Duodenal mucosa (tissue), 2 donors: ENCODE measurements around the gene CD19.
"Not testable (repeated sequence)": the region's sequence is repeated elsewhere in the genome, so short reads cannot be mapped to it uniquely, and the experiment has no call there.

Source experiments
- H3K27ac ChIP-seq: one replicate; pipeline ENCODE4 v1.7.0; 2013; ENCODE audit warnings: low read depth, low read length
- H3K27me3 ChIP-seq, 2 donors: one replicate each; pipeline ENCODE4 v1.7.0; 2013; ENCODE audit warnings: low read length in 2 of 2, control low read depth in 1 of 2; ENCODE audit not compliant: insufficient read depth in 2 of 2, control insufficient read depth in 1 of 2
- H3K36me3 ChIP-seq, 2 donors: one replicate each; pipeline ENCODE4 v1.7.0; 2013; ENCODE audit warnings: low read length in 2 of 2, control low read depth in 1 of 2; ENCODE audit not compliant: insufficient read depth in 2 of 2, control insufficient read depth in 1 of 2
- H3K4me1 ChIP-seq, 2 donors: one replicate each; pipeline ENCODE4 v1.7.0; 2013; ENCODE audit warnings: low read length in 2 of 2, control low read depth in 1 of 2; ENCODE audit not compliant: insufficient read depth in 2 of 2, control insufficient read depth in 1 of 2
- H3K4me3 ChIP-seq, 2 donors: one replicate each; pipeline ENCODE4 v1.7.0; 2013; ENCODE audit warnings: low read length in 2 of 2, low read depth in 1 of 2
- H3K9ac ChIP-seq, 2 donors: one replicate each; pipeline ENCODE4 v1.7.0; 2013; ENCODE audit warnings: low read length in 2 of 2, low read depth in 1 of 2
- H3K9me3 ChIP-seq, 2 donors: one replicate each; pipeline ENCODE4 v1.7.0; 2013; ENCODE audit warnings: low read length in 2 of 2, control low read depth in 1 of 2; ENCODE audit not compliant: control insufficient read depth in 1 of 2

Gene CD19

DNA sequence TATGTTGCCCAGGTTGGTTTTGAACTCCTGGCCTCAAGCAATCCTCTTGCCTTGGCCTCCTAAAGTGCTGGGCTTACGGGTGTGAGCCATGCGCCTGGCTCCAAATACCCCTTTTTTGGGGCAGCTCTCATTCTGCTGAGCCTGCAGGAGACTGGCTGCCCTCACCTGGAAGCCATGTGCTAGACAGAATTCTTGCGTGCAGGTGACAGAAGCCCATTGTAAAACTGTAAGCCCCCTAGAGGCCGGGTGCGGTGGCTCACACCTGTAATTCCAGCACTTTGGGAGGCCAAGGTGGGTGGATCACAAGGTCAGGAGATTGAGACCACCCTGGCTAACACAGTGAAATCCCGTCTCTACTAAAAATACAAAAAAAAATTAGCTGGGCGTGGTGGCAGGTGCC is 48.6 kb downstream of the CD19 start:
- H3K36me3 ChIP-seq = peaks cover 18 to 50% of the 10 kb centered on the region in 2 donors
- H3K27me3 ChIP-seq, H3K9me3 ChIP-seq, H3K4me3 ChIP-seq, H3K9ac ChIP-seq, H3K27ac ChIP-seq: not testable (repeated sequence)
- peaks cover 5 to 13% of the 10 kb centered on the region in 2 donors for H3K4me1 ChIP-seq

DNA sequence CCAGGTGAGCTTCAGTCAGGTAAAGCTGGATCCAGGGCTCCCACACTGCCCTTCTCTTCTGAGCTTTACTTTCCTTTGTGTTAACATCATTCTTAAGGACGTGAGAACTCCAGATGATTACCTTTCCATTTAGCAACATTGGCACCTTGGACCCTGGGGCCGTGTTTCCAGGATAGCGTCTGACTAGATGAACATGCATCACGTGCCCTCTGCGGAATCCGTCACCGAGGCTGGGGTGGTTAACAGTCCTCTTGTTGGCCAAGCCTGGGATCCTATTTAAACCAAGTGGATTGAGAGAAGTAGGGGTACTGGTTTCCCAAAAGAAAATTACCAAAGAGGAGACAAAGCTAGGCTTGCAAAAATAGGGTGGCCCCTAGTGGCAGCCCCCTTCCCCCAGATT is 49.2 kb downstream of the CD19 start:
- no peak overlapping the region for H3K4me3 ChIP-seq
- H3K27ac ChIP-seq = no peak overlapping the region
- peaks cover 18 to 50% of the 10 kb centered on the region in 2 donors for H3K36me3 ChIP-seq
- no peaks in the 10 kb centered on the region for H3K27me3 ChIP-seq
- H3K9ac ChIP-seq = no peak overlapping the region
- peaks cover 0 to 7% of the 10 kb centered on the region in 2 donors for H3K4me1 ChIP-seq
- no peaks in the 10 kb centered on the region for H3K9me3 ChIP-seq

DNA sequence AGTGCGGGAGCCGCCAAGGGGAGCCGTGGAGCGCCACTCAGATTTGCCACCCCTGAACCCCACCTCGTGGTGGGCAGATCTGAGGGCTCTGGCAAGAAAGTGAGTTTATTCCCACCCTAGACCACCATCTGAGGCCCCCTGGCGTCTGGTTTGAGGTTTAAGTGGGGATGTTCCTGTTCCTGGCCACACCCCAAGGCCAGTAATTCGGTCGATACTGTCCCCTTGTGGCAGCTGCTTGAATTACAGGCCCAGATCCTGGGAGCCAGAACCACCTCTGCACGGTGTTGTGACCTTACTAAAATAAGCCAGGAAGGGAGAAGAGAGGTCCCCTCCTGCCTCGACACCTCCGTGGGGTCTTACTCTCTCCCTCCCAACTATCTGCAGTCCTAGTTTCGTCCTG is 49.7 kb downstream of the CD19 start:
- Histone ChIP-seq H3K4me1 (peaks cover 0 to 5% of the 10 kb centered on the region in 2 donors), H3K36me3 (peaks cover 21 to 52% of the 10 kb centered on the region in 2 donors), H3K9ac (no peak overlapping the region), H3K9me3 (no peaks in the 10 kb centered on the region), H3K4me3 (no peak overlapping the region), H3K27ac (no peak overlapping the region), H3K27me3 (no peaks in the 10 kb centered on the region)

DNA sequence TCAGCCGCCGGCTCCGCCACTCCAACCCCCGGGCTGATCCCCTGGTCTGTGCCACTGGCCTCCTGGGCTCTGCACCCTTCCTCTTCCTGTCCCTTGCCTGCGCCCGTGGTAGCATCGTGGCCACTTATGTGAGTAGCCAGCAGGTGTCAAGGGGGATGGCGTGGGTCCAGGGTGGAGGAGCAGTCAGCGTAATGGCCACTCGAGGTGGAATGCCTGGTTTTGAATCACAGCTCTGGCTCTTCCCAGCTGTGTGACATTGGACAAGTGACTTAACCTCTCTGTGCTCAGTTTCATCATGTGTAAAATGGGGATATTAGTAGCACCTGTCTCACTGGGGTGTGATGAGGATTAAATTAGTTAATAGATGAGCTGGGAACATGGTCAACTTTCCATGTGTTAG is 50.6 kb downstream of the CD19 start:
- H3K27ac ChIP-seq = no peak overlapping the region
- H3K4me3 ChIP-seq = no peak overlapping the region
- no peak overlapping the region for H3K9ac ChIP-seq
- H3K27me3 ChIP-seq = no peaks in the 10 kb centered on the region
- no peaks in the 10 kb centered on the region for H3K9me3 ChIP-seq
- H3K36me3 ChIP-seq = peaks cover 28 to 59% of the 10 kb centered on the region in 2 donors
- H3K4me1 ChIP-seq = peaks cover 0 to 5% of the 10 kb centered on the region in 2 donors

DNA sequence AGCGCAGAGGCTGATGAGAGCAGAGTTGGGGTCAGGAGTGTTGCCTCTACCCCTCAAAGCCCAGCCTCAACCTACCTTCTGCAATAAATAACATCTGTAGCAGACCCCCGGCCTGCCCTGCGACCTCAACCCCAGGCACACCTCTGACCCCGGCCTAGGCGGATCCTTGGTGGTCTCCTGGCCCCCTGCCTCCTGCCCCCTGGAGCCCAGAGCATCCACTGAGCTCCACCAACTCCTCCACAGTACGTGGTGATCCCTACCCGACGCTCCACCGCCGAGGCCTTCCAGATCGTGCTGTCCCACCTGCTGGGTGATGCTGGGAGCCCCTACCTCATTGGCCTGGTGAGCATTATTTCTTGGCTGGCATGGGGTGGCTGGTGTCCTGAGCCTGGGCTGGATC is 51.2 kb downstream of the CD19 start:
- no peak overlapping the region for H3K27ac ChIP-seq
- peaks cover 29 to 57% of the 10 kb centered on the region in 2 donors for H3K36me3 ChIP-seq
- no peaks in the 10 kb centered on the region for H3K9me3 ChIP-seq
- H3K4me3 ChIP-seq = no peak overlapping the region
- no peaks in the 10 kb centered on the region for H3K27me3 ChIP-seq
- no peak overlapping the region for H3K9ac ChIP-seq
- H3K4me1 ChIP-seq = peaks cover 0 to 5% of the 10 kb centered on the region in 2 donors

DNA sequence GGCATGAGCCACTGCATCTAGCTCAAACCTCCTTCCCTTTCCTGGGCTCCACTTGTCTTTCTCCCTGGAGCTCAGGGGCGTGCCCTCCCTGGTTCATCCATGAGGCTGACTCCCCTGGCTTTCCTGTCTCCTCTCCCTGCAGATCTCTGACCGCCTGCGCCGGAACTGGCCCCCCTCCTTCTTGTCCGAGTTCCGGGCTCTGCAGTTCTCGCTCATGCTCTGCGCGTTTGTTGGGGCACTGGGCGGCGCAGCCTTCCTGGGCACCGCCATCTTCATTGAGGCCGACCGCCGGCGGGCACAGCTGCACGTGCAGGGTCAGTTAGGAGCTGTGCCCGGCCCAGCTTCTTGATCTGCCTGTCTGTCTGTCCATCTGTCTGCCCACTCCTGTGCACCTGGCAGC is 51.9 kb downstream of the CD19 start:
- H3K27ac ChIP-seq = no peak overlapping the region
- no peaks in the 10 kb centered on the region for H3K9me3 ChIP-seq
- H3K4me3 ChIP-seq = no peak overlapping the region
- H3K27me3 ChIP-seq = no peaks in the 10 kb centered on the region
- H3K9ac ChIP-seq = no peak overlapping the region
- peaks cover 0 to 5% of the 10 kb centered on the region in 2 donors for H3K4me1 ChIP-seq
- H3K36me3 ChIP-seq = peaks cover 29 to 51% of the 10 kb centered on the region in 2 donors

DNA sequence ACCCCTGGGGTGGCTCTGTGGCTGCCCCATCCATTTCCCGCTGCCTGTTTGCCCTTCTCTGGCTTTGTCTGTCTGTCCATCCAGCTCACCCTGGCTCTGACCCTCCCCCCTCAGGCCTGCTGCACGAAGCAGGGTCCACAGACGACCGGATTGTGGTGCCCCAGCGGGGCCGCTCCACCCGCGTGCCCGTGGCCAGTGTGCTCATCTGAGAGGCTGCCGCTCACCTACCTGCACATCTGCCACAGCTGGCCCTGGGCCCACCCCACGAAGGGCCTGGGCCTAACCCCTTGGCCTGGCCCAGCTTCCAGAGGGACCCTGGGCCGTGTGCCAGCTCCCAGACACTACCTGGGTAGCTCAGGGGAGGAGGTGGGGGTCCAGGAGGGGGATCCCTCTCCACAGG is 52.3 kb downstream of the CD19 start:
- H3K9me3 ChIP-seq = no peaks in the 10 kb centered on the region
- H3K36me3 ChIP-seq = peaks cover 29 to 48% of the 10 kb centered on the region in 2 donors
- H3K4me1 ChIP-seq = peaks cover 0 to 5% of the 10 kb centered on the region in 2 donors
- H3K4me3 ChIP-seq = peak overlapping the region in 1 of 2 donors; percentile 17
- H3K9ac ChIP-seq = peak overlapping the region in 1 of 2 donors; percentile 25
- no peaks in the 10 kb centered on the region for H3K27me3 ChIP-seq
- H3K27ac ChIP-seq = no peak overlapping the region

DNA sequence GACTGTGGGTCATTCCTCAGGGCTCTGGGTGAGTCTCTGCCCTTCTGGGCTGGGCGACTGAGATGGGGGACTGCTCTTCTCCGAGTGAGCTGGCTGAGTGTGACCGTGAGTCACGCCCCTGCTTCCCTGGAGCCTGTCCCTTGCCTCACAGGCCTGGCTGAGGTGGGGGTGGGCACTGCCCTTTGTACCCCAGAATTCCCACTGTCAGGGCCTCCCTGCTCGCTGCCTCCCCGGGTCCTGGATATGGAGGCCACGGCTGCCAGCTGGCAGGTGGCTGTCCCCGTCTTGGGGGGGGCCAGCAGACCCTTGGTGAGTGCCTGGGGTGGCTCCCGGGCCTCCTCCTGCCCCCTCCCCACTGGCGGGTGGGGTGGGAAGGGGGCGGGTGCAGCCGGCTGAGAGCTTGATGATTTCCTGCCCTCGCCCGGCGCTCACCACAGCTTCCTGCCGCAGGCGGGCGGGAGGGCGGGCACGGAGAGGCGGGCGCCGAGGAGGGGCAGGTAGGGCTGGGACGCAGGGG is 52.9 kb downstream of the CD19 start, which contains the start of gene LAT:
LAT (plus strand) TSS at position 434 of the 517 bp plus-strand sequence. CDS start 366 bp downstream, outside the sequence.
- peaks cover 29 to 44% of the 10 kb centered on the region in 2 donors for H3K36me3 ChIP-seq

DNA sequence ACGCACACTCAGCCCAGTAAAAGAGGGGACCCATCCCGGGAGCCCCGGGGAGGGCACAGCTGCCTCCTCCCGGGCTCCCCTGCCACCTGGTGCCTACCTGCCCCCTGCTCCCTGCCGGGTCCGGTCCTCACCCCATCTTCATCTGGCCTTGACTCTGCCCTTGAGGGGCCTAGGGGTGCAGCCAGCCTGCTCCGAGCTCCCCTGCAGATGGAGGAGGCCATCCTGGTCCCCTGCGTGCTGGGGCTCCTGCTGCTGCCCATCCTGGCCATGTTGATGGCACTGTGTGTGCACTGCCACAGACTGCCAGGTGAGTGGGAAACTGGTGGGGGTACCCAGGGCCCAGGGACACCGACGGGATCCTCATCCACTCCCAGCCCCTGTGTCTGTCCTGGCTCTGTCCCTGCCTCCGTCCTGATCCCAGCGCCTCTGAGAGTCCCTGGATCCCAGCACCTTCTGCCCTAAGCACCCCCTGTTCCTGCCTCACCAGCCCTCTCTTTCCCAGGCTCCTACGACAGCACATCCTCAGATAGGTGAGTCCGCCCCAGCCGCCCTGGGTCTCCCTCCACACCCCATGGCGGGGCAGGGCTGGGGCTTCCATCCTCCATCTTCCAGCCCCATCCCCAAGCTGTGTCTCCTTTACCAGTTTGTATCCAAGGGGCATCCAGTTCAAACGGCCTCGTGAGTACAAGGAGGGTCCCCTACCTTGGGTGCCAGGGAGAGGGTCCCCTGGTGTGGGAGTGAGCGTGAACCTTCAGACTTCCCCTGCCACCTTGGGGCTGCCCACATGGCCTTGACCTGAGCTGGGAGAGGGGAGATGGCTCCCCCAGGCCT is 53.7 kb downstream of the CD19 start:
- Histone ChIP-seq H3K27me3 (no peaks in the 10 kb centered on the region), H3K27ac (no peak overlapping the region), H3K9ac (peak overlapping the region; percentile 10 to 35), H3K4me3 (peak overlapping the region; percentile 40 to 58), H3K36me3 (peaks cover 29 to 47% of the 10 kb centered on the region in 2 donors), H3K9me3 (no peaks in the 10 kb centered on the region), H3K4me1 (peaks cover 0 to 9% of the 10 kb centered on the region in 2 donors)

More for the DNA sequence above, 52.9 kb downstream of the CD19 start, which contains the start of gene LAT:
- Histone ChIP-seq H3K4me1 (peaks cover 0 to 9% of the 10 kb centered on the region in 2 donors), H3K9ac (peak within 1 kb of the TSS; percentile 25 to 35), H3K9me3 (no peaks in the 10 kb centered on the region), H3K27ac (no peak within 1 kb of the TSS), H3K27me3 (no peaks in the 10 kb centered on the region), H3K4me3 (peak within 1 kb of the TSS; percentile 40 to 58)

DNA sequence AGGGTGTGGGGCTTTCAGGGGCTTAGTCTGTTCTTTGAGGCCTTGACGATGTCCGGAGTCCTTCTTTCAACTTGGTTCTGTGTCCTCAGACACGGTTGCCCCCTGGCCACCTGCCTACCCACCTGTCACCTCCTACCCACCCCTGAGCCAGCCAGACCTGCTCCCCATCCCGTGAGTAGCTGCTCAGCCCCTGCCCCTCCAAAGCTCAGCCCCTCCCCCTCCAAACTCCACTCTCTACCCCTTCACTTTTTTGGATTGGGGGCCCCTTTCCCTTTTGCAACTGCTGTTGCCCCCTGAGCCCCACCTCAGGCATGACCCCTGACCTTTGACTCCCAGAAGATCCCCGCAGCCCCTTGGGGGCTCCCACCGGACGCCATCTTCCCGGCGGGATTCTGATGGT is 54.3 kb downstream of the CD19 start:
- Histone ChIP-seq H3K36me3 (peaks cover 26 to 44% of the 10 kb centered on the region in 2 donors), H3K4me3 (peak overlapping the region; percentile 40 to 58), H3K27me3 (no peaks in the 10 kb centered on the region), H3K27ac (no peak overlapping the region), H3K4me1 (peaks cover 0 to 9% of the 10 kb centered on the region in 2 donors), H3K9me3 (no peaks in the 10 kb centered on the region), H3K9ac (peak overlapping the region in 1 of 2 donors; percentile 35)
